Osteocyte (in vitro differentiated cells): Measurements from ENCODE around the gene TBL1XR1. TPM values are rescaled to one million over a fixed set of nuclear protein-coding genes. Genes with fewer than 3 reads are reported as not detected.

ENCODE experiments used
- DNase-seq: peaks from one replicate; pipeline ENCODE4 v3.0.0; 2021; ENCODE audit warnings: mixed read lengths; ENCODE audit not compliant: unreplicated experiment; ENCODE audit errors: extremely low spot score
- H3K27ac Mint-ChIP-seq: one replicate; pipeline ENCODE4 v1.8.0; 2021; ENCODE audit warnings: mild to moderate bottlenecking, mixed read lengths; ENCODE audit not compliant: unreplicated experiment
- H3K27me3 Mint-ChIP-seq: one replicate; pipeline ENCODE4 v1.8.0; 2021; ENCODE audit warnings: mixed read lengths; ENCODE audit not compliant: unreplicated experiment
- H3K36me3 Mint-ChIP-seq: one replicate; pipeline ENCODE4 v1.8.0; 2021; ENCODE audit warnings: mixed read lengths; ENCODE audit not compliant: unreplicated experiment
- H3K4me1 Mint-ChIP-seq: one replicate; pipeline ENCODE4 v1.8.0; 2021; ENCODE audit warnings: mixed read lengths; ENCODE audit not compliant: unreplicated experiment
- H3K4me3 Mint-ChIP-seq: one replicate; pipeline ENCODE4 v1.8.0; 2021; ENCODE audit warnings: mild to moderate bottlenecking, moderate library complexity, mixed read lengths; ENCODE audit not compliant: unreplicated experiment
- H3K9me3 Mint-ChIP-seq: one replicate; pipeline ENCODE4 v1.8.0; 2021; ENCODE audit warnings: mixed read lengths; ENCODE audit not compliant: unreplicated experiment
- CTCF ChIP-seq: fragments of 200-600 bp; sonication (generic); IDR thresholded peaks from 2 replicates; pipeline ENCODE4 v1.5.0; 2021; ENCODE audit warnings: antibody characterized with exemption, mild to moderate bottlenecking, moderate library complexity
- total RNA-seq: library from RNA; stranded (reverse); gene quantifications from 2 replicates; pipeline ENCODE4 v1.2.1, GENCODE V29; 2021

Gene TBL1XR1
- total RNA-seq, 1 donor from 2014 or later, result 370 TPM

GRCh38 chr3:177180506-177180905, 16.8 kb downstream of the TBL1XR1 start:
- H3K4me3 Mint-ChIP-seq, result no peak overlapping the region
- H3K27ac Mint-ChIP-seq, result no peak overlapping the region
- TF ChIP-seq CTCF, result no peak
- peaks cover 56% of the 10 kb centered on the region for H3K4me1 Mint-ChIP-seq
- peaks cover 15% of the 10 kb centered on the region for H3K36me3 Mint-ChIP-seq
- H3K9me3 Mint-ChIP-seq, result no peaks in the 10 kb centered on the region
- H3K27me3 Mint-ChIP-seq, result no peaks in the 10 kb centered on the region
- no peak for DNase-seq

GRCh38 chr3:177179281-177180067, 17.8 kb downstream of the TBL1XR1 start:
- Mint-ChIP-seq H3K4me1 (peaks cover 52% of the 10 kb centered on the region), H3K27me3 (no peaks in the 10 kb centered on the region), H3K4me3 (no peak overlapping the region), H3K36me3 (peaks cover 18% of the 10 kb centered on the region), H3K27ac (peak overlapping the region; percentile 8), H3K9me3 (no peaks in the 10 kb centered on the region)
- no peak for DNase-seq
- TF ChIP-seq CTCF, result no peak

GRCh38 chr3:177177749-177178221, 19.5 kb downstream of the TBL1XR1 start:
- Mint-ChIP-seq H3K4me3 (no peak overlapping the region), H3K4me1 (peaks cover 56% of the 10 kb centered on the region), H3K36me3 (peaks cover 17% of the 10 kb centered on the region), H3K27me3 (no peaks in the 10 kb centered on the region), H3K9me3 (no peaks in the 10 kb centered on the region), H3K27ac (no peak overlapping the region)
- TF ChIP-seq CTCF, result no peak
- no peak for DNase-seq

GRCh38 chr3:177174607-177175170, 22.6 kb downstream of the TBL1XR1 start:
- Mint-ChIP-seq H3K9me3 (no peaks in the 10 kb centered on the region), H3K4me1 (peaks cover 48% of the 10 kb centered on the region), H3K4me3 (no peak overlapping the region), H3K36me3 (peaks cover 28% of the 10 kb centered on the region), H3K27ac (peak overlapping the region; percentile 39), H3K27me3 (no peaks in the 10 kb centered on the region)
- DNase-seq, result no peak
- no peak for TF ChIP-seq CTCF
